Ramos (cell line): ENCODE measurements around the gene AURKA.
"Not testable (repeated sequence)": the region's sequence is repeated elsewhere in the genome, so short reads cannot be mapped to it uniquely, and the experiment has no call there.

Source experiments
- in situ Hi-C: fragments of 300-500 bp; cut with MboI; formaldehyde crosslinking; loops from one replicate; pipeline ENCODE4 v1.14.3; 2022; ENCODE audit warnings: low sequenced_read_pairs; ENCODE audit not compliant: unreplicated experiment

AURKA gene

DNA sequence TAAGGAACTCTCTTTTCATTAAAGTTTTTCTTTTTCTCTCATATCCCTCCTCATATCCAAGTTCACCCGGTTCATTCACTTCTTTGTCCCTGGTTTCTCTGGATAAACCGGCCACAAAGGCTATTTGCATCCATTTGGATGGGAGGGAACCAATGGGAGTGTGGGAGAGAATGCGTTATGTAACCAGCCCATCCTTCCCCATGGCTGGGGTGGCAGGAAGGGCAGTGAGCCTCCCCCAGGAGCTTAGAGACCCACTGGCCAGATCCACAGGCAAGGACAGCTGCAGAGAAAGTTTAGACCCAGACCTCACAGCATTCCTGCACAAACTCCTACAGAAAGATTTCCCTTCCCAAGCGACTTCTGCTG lies 30.8 kb upstream of the AURKA start:
- in situ Hi-C loops = no loop called here

DNA sequence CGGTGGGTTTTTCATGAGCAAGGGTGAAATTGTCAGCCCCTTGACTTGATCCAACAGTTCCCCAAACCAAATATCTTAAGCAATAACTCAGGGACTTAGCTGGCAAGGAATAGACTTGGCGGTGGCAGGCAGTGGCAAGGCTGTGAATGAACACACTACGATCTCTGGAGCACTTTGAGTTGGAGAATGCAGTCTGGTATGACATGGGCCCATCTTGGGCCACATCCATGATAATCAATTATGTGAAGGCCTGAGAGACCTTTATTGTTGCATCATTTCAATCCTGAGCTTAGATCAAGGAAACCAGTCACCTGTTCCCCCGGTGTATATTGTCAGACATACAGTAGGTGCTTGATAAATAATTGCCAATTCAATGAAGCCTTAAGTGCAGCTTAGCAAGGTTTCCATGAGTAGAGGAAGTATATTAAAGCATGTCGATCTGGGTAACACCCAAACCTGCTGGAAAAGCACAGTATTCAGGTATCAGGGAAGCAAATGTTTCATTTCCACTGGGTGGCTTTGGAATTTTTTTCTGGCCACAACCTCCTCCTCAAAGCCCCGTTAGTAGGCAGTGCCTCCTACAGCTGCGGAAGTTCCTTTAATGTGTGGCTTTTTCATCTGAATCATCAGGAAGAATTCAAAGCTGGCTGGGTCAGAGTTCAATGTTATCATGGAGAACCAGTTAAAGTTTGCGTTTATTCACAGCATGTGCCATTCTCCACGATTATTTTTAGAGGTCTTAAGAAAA lies 30.2 kb upstream of the AURKA start:
- in situ Hi-C loops = no loop called here

DNA sequence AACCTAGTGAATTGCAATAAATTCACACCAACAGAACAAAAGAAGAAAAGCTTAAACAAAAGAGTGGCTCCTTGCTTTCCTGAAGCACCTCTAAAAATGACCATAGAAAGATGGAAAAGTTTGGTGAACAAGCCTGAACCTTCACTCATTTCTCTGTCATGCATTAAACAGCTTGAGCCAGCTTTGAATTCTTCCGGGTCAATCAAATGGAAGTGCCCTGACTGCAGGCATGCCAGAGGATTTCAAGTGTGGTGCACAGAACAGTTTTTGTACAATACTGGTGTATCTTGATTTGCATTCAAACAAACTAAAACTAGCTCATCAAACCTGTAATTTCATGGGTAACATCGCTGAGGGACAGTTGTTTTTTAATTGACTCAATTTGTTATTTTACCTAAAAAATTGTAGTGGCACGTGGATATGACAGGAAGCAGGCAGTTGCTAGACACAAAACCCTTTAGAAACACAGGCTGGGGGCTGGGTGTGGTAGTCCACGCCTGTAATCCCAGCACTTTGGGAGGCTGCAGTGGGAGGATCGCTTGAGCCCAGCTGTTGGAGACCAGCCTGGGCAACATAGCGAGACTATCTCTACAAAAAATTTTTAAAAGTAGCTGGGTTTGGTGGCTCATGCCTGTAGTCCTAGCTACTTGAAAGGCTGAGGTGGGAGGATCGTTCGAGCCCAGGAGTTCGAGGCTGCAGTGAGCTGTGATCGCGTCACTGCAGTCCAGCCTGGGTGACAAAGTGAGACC lies 29.1 kb upstream of the AURKA start:
- in situ Hi-C loops = no loop called here

DNA sequence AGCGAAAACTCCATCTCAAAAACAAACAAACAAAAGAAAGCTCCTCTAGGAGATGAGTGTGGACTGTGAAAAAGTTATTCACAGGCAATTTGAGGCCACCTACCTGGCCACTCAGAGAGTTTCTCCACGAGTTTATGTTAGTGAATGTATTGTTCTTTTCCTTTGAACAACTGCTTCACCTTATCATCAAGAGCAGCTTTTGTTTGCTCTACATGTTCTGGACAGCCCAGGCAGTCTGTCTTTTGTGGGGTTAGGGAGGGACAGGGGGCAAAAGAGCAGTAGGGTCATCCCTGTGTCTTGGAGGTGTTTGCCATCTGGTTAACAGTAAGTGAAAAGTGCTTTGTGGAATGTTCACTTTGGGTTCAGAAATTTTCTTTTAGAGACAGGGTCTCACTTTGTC lies 28.0 kb upstream of the AURKA start:
- in situ Hi-C loops = no loop called here

DNA sequence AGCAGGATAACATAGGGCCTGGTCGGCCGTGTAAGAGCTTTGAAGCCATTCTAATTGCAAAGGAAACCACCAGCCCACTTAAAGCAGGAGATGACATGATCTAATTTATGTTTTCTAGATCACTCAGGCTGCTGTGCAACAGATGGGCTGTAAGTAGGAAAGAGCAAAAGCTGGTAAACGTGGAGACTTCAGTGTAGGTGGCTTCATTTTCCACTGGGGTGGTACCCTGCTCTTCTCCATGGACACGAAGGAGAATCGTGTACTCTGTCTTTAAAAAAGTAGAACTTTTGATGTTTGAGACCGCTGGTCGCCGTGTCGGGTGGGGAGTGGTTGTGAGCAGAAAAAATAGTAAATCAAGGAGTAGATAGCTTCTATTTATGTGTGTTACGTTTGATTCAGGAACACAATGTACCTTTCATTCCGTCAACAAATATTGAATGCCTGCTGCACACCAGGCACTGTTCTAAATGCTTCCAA lies 26.4 kb upstream of the AURKA start:
- in situ Hi-C loops = no loop called here

DNA sequence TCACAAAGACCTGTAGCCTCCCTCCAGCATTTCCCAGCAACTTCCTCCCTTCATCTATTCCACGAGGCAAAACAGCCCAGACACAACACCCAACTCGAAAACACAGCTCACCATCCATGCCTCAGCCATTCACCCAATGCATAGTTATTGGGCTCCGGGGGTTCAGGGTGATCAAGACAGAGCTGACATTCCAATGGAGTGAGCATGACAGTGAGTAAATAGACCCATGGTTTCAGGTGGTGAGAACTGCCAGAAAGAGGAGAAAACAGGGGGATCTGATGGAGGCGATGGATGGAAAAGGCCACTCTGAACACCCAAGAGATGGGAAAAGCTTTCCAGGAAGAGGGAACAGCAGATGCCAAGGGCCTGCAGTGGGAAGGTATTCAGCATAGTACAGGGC lies 25.9 kb upstream of the AURKA start:
- in situ Hi-C loops = no loop called here

DNA sequence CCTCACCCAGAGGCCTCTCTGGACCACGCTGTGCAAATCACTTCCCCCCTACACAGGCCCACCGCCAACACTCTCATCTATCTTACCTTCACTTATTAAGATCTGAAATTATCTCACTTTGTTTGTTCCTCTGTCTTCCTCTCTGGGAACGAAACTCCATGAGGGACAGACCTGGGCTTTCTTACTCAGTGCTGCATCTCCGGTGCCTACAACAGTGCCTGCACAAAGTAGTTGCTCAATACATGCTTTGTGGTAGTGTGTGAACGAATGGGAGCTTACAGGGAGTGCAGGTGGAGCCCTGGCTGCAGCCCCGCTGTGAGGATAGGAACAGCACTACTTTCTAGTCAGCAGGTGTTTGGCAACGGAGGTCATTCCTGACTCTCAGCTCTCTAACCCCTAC lies 25.4 kb upstream of the AURKA start:
- in situ Hi-C loops = no loop called here

DNA sequence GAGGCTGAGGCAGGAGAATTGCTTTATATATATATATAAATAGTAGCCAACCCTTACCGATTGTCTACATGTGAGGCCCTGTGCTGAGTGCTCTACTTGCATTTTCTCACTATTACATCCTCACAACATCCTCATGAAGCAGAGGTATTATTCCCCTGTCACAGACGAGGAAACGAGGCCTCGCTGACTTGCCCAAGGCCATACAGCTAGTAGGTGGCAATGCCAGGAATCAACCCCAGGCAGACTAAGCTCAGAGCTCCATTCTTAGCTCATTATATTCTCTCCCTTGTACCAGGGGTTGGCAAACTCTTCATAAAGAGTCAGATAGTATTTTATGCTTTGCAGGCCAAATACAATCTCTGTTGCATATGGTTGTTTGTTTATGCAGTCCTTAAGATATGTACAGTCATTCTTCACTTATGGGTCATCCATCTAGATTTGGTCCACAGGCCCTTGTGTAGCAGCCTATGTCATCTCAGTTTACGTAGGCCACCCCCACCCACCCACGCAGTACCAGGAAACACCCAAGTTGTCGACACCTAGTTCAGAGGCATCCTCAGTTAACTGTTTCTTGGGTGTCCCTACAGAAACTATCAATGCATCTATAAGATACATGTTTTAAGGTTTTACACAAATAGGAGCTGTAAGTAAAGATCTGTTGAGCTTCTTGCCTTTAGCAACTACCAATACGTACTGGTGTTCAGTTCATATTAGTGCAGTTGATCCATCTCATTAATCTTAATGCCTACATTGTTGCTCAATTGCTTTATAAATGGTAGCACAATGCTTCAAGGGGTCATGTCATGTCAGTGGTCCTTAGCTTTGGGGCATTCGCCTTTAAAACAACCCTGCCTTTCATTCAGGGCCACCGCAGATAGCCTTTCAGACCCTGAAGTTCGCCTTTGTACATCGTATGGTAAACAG lies 23.1 kb upstream of the AURKA start:
- in situ Hi-C loops = no loop called here

DNA sequence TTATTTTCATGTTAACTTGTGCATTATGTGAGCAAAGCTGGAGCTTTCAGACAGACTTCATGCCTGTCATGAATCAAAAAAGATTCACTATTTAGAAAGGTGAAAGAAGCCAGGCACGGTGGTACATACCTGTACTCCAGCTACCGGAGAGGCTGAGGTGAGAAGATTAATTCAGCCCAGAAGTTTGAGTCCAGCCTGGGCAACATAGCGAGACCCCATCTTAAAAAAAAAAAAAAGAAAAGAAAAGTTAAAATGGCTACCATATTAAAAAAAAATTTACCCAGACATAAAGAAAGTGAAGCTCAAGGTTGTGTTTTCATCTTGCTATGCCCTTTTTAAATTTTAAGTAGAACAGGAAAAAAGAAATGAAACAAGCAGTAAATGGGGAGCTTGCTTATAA lies 20.9 kb upstream of the AURKA start:
- in situ Hi-C loops = no loop called here

DNA sequence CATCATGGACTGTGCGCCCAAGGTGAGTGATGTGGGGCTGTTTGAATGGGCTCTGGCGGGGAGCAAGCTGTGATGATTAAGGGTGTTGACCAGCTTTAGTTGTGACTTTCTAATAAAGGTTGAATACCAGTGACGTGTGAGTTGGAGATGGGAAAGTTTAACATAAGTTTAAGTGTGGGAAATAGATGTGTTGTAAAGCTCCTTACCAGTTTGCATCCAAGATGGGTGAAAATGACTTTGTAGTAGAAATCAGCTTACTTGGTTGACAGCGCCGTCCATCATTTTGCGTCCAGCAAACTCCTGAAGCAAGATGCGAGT lies 20.4 kb upstream of the AURKA start:
- in situ Hi-C loops = no loop called here

DNA sequence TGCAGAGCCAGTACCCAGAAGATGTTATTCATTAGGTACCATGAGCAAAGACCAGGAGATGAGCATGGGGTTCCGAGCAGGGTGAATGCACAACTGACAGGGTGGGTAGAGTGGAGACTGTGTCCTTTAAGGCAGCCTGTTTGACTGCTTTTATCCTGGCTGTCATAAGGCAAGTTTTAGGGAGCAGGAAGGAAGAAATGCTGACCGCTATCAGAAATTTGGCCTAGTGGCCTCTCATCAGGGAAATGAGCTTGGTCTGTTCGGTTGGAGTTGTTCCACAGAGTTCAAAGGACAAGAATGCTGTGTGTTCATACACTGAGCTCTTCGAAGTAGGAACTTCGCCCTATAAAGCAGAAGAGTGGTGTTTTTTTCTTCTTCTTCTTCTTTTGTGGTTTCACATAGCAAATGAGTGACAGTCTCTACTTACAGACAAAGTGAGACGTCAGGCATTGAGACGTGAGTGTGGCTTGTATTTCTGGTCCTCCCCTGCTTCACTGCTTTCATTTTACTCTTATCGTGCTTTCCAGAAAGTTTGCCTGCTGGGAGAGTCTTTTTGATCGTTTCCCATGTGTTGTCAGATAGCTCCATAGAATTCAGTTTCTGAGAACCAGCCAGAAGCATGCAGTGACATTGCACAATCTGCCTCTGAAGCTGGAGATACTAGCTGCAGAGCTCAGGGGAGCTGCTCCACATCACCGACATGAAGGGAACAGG lies 19.9 kb upstream of the AURKA start, which contains the start of gene CASS4:
TSS of gene CASS4 (plus strand) at position 502 of the 714 bp plus-strand sequence. CDS start at position 701, 199 bp downstream.
- in situ Hi-C loops = no loop called here

DNA sequence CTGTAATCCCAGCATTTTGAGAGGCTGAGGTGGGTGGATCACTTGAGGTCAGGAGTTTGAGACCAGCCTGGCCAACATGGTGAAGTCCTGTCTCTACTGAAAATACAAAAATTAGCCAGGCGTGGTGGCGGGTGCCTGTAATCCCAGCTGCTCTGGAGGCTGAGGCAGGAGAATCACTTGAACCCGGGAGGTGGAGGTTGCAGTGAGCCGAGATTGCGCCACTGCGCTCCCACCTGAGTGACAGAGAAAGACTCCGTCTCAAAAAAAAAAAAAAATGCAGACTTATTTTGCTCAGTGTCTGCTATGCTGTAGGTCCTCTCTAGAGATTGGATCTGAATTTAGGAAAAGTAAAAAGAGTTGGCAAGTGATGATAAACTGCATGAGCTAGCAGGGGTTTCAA lies 19.3 kb upstream of the AURKA start:
- in situ Hi-C loops = not testable (repeated sequence)

DNA sequence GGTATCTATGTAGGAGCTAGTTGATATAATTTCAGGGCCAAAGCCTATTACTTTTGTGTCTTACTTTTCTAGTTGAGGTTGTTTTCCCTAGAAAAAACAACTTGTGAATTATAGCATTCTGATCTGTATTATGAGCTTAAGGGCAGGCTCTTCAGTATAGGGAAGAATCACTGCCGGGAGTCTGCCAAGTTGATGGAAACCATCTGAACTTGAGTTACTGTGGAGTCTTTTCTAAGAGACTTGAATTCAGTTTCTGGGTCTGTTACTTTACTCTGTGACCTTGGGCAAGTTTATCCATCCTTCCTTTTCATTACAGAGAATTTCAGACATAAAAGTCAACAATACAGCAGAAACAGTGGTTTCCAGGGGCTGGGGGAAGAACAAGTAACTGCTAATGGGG lies 17.9 kb upstream of the AURKA start:
- in situ Hi-C loops = no loop called here

DNA sequence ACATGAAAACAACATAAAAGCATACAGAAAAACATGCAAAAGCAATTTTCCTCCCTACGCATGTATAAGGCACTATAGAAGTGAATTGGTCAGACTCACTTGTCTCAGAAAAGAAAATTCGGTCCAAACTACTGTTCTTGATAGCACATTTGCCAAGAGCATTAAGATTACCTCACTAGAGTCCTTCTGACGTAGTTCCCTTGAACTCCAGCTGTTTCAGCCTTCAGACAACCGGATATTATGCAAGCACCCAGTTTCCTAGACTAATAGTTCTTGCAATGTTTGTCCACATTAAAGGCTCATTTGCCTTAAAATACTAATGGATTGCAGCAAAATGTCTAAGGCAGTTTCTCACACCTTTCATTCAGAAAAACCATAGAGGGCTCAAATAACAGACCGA lies 17.5 kb upstream of the AURKA start:
- in situ Hi-C loops = no loop called here

DNA sequence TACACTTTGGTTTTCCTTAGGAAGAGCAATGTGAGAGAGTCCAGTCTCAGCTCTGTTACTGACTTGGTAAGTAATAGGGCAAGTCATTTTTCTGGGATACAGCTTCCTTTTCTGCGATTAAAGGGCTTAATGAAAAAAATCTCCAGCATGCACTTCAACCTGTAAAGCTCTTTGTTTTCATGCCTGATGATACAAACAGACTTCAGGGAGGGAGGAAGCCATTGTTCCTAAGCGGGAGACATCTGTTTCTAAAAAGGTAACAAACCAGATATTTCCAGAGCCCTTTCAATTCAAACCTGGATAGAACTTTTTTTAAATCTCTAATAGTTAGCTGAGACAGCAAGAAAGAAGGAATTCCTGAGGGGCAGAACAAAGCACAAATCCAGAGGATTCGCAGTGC lies 14.9 kb upstream of the AURKA start:
- in situ Hi-C loops = no loop called here

DNA sequence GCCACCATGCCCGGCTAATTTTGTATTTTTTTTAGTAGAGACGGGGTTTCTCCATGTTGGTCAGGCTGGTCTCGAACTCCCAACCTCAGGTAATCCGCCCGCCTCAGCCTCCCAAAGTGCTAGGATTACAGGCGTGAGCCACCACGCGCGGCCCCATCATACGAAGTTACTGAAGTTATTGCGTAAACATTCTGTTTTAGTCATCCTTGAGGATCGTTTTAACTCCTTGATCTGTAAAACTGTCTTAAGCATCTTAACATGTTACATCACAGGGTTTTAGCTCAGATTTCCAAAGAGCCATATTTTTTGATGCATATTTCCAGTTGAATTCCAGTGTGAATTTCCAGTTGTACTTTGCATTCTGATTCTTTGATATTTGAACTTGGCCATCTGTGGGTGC lies 13.3 kb upstream of the AURKA start:
- in situ Hi-C loops = not testable (repeated sequence)

DNA sequence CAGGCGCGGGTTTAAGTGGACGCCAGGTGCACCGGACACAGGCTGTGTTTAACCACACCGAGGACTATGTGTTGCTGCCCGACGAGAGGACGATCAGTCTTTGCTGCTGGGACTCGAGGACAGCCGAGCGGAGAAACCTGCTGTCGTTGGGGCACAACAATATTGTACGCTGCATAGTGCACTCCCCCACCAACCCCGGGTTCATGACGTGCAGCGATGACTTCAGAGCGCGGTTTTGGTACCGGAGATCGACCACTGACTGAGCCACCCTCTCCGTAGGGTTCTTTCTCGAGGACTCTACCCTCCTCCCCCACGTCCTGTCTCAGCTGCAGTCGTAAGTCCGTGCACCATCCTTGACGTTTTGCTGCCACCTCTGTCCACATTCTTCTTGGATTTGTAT lies 11.4 kb upstream of the AURKA start:
- in situ Hi-C loops = no loop called here

DNA sequence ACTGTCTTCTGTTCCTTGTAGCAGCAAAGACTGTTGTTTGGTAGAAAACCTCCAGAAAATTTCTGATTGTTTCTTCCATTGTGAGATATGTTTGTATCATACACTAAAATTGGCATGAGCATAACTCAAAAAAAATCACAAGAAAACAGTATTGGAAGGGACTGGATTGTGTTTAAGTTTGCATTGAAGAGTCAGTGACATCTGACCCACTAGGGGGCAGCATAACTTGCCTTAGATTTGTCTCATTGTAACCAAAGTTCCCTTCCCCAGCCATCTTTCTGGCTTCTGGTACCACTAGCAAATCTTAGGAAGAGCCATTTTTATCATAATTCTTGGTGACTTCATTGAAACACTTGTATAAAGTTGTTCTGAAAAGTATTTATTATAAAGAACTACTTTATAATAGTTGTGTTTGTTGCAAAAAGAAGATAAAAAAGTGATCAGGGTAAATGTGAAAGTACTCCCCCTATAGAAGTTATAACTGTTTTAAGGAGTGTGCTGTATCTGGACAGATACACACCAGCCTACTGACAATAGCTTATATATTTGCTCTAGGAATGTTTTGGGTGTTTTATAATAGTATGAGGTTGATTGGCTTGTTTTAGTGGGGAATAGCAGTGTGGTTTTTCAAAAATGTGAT lies 8.1 kb upstream of the AURKA start:
- in situ Hi-C loops = no loop called here

DNA sequence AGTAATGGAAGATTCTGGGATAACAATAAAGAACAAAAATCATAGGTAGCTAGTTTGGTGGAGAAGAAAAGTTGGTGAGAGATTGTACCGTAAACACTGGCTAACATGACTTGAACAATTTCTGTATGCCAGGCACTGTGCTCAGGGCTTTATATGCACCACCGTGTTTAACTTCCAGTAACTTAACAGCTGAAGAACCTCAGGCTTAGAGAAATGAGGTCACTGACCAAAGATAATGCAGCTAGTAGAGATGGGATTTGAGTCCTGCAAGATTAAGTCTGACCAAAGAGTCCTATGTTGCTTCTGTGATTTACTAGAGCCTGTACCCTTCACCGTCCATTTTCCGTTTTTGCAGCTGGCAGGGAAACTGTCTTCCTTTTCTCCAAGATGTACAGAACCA lies 3.2 kb upstream of the AURKA start:
- in situ Hi-C loops = no loop called here

DNA sequence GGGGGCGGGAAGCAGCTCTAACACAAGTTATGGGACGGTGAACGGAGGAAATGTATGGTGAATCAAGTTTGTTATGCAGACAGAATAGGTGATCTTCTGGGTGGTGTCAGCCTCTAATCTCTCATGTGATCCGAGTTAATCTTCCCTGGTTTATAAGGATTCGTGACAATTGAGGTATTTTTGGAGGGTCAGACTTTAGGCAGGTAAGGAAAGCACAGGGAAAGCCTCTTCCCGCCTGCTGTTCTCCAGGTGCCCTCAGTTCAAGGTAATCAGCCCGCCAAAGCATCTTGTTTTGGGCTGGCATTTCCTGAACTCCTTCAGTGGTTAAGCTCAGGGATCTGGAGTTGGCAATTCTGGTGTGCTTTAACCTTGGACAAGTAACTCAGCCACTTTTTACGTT lies 1.6 kb upstream of the AURKA start:
- in situ Hi-C loops = no loop called here
